B cell (primary cell): Measurements from ENCODE around the gene CHMP5. TPM values are rescaled to one million over a fixed set of nuclear protein-coding genes. Genes with fewer than 3 reads are reported as not detected.

Experiments
- ATAC-seq: fragments of 200-7000 bp; cut with Tn5 transposase; one replicate; pipeline ENCODE4 v1.10.0; 2021; ENCODE audit warnings: low read depth, mild to moderate bottlenecking, moderate number of reproducible peaks, moderate library complexity
- CTCF ChIA-PET: fragments of 350-600 bp; sonication (Branson Sonifier 250); formaldehyde crosslinking; loops from one replicate; lab custom pipeline; 2021; ENCODE audit warnings: antibody characterized with exemption, inconsistent platforms; lab: Charles Lee
- POLR2A ChIA-PET: fragments of 350-600 bp; sonication (Branson Sonifier 250); formaldehyde crosslinking; loops from one replicate; lab custom pipeline; 2021; ENCODE audit warnings: antibody characterized with exemption; lab: Charles Lee
- DNase-seq: peaks from one replicate; pipeline ENCODE4 v3.0.0; 2013
- H2AFZ ChIP-seq: 2 replicates; pipeline ENCODE4 v1.6.1; 2012; ENCODE audit warnings: mild to moderate bottlenecking, low read depth, low read length; ENCODE audit not compliant: insufficient read depth, poor library complexity, severe bottlenecking
- H3K27ac ChIP-seq, 2 donors: 1 replicate in 1 of 2; 2 replicates in 1 of 2; pipeline ENCODE4 v1.5.1; 2012 to 2013; ENCODE audit warnings: low read length in 2 of 2, mild to moderate bottlenecking in 2 of 2, moderate library complexity in 1 of 2
- H3K27me3 ChIP-seq, 4 experiments: fragments of 200-600 bp in 1 of 4; sonication (generic) in 1 of 4; replicated peaks in 1 of 4; 1 replicate in 2 of 4; 2 replicates in 2 of 4; pipeline versions ENCODE4 v1.6.1 to v1.7.0; 2013 to 2016; ENCODE audit warnings: low read length in 3 of 4, mild to moderate bottlenecking in 2 of 4, mixed read lengths in 1 of 4, moderate library complexity in 1 of 4; ENCODE audit not compliant: insufficient read depth in 4 of 4, control insufficient read depth in 3 of 4; ENCODE audit errors: control extremely low read depth in 1 of 4
- H3K36me3 ChIP-seq, 2 experiments: replicated peaks in 1 of 2; 1 replicate in 1 of 2; 2 replicates in 1 of 2; pipeline versions ENCODE4 v1.6.1 to v1.7.1; 2013; ENCODE audit warnings: low read length in 1 of 2; ENCODE audit not compliant: insufficient read depth in 2 of 2, control insufficient read depth in 1 of 2; ENCODE audit errors: control extremely low read depth in 1 of 2, extremely low read depth in 1 of 2
- H3K4me1 ChIP-seq, 2 donors: fragments of 200-600 bp in 1 of 2; sonication (generic) in 1 of 2; 1 replicate in 1 of 2; 2 replicates in 1 of 2; pipeline versions ENCODE4 v1.5.1 to v1.6.1; 2013 to 2017; ENCODE audit warnings: low read length in 2 of 2; ENCODE audit not compliant: control insufficient read depth in 2 of 2, insufficient read depth in 2 of 2
- H3K4me2 ChIP-seq: replicated peaks from 2 replicates; pipeline ENCODE3; 2012; ENCODE audit warnings: mild to moderate bottlenecking, low read depth, low read length; ENCODE audit not compliant: poor library complexity, severe bottlenecking
- H3K4me3 ChIP-seq, 5 experiments: fragments of 200-600 bp in 1 of 5; sonication (generic) in 1 of 5; 1 replicate in 3 of 5; 2 replicates in 2 of 5; pipeline versions ENCODE4 v1.5.1 to v1.7.0; 2011 to 2016; ENCODE audit warnings: low read length in 4 of 5, mild to moderate bottlenecking in 4 of 5, low read depth in 2 of 5, control low read depth in 1 of 5, moderate library complexity in 1 of 5; ENCODE audit not compliant: insufficient read depth in 1 of 5; ENCODE audit errors: control extremely low read depth in 1 of 5, extremely low read depth in 1 of 5
- H3K79me2 ChIP-seq: fragments of 200-600 bp; sonication (generic); one replicate; pipeline ENCODE4 v1.6.0; 2016; ENCODE audit warnings: low read length; ENCODE audit not compliant: control insufficient read depth, insufficient read depth
- H3K9ac ChIP-seq: fragments of 200-600 bp; sonication (generic); 2 replicates; pipeline ENCODE4 v1.6.1; 2017; ENCODE audit warnings: mild to moderate bottlenecking, low read length, moderate library complexity
- H3K9me3 ChIP-seq, 3 donors: one replicate each; pipeline versions ENCODE4 v1.6.1 to v1.7.1; 2013; ENCODE audit warnings: low read length in 2 of 3; ENCODE audit not compliant: control insufficient read depth in 2 of 3, insufficient read depth in 1 of 3; ENCODE audit errors: control extremely low read depth in 1 of 3
- H4K20me1 ChIP-seq: 2 replicates; pipeline ENCODE4 v1.6.0; 2012; ENCODE audit warnings: mild to moderate bottlenecking, low read length; ENCODE audit not compliant: insufficient read depth, control insufficient read depth, poor library complexity, severe bottlenecking
- H3K27ac Mint-ChIP-seq: one replicate; pipeline ENCODE4 v1.8.0; 2021; ENCODE audit warnings: mixed read lengths
- H3K27me3 Mint-ChIP-seq: one replicate; pipeline ENCODE4 v1.8.0; 2021; ENCODE audit warnings: mixed read lengths
- H3K4me1 Mint-ChIP-seq: one replicate; pipeline ENCODE4 v1.8.0; 2021; ENCODE audit warnings: mixed read lengths
- H3K4me3 Mint-ChIP-seq: one replicate; pipeline ENCODE4 v1.8.0; 2021; ENCODE audit warnings: mixed read lengths
- H3K9me3 Mint-ChIP-seq: one replicate; pipeline ENCODE4 v1.8.0; 2022; ENCODE audit warnings: mixed read lengths; ENCODE audit not compliant: insufficient read depth
- EZH2 ChIP-seq: IDR thresholded peaks from 2 replicates; pipeline ENCODE4 v1.6.1; 2012; ENCODE audit warnings: borderline replicate concordance, low read depth, mild to moderate bottlenecking, moderate library complexity, low read length; ENCODE audit not compliant: insufficient read depth, poor library complexity, severe bottlenecking
- WGBS: methylation state at CpG from one replicate; pipeline ENCODE4 v1.1.5; 2013; ENCODE audit warnings: missing lambda C conversion rate; ENCODE audit not compliant: insufficient coverage; 5-methylcytosine and 5-hydroxymethylcytosine counted together
- intact Hi-C: fragments of 100-400 bp; cut with micrococcal nuclease; formaldehyde crosslinking; loops from one replicate; pipeline ENCODE4 v1.10.0; 2022
- polyA plus RNA-seq: library from polyadenylated mRNA; depleted of rRNA; stranded (reverse); fragments of >200 nt; gene quantifications from 2 replicates; pipeline ENCODE4 v1.2.3, GENCODE V29; 2012
- total RNA-seq, 2 donors: library from RNA; stranded (reverse); fragments of 120-200 nt in 1 of 2; gene quantifications; 1 replicate in 1 of 2; 2 replicates in 1 of 2; pipeline versions ENCODE4 v1.2.3 to v1.2.4, GENCODE V29; 2013 to 2022
- TF ChIP-seq, protein P1 (sequence below): fragments of 200-600 bp; IDR thresholded peaks from one replicate; pipeline ENCODE4 v1.8.0; 2022; ENCODE audit warnings: antibody characterized with exemption, mild to moderate bottlenecking

The CHMP5 gene
- total and polyA plus RNA-seq, 2 donors (not counting 1 experiment from before 2014, with no cell fraction given): 15.3 to 28.2 TPM

GRCh38 chr9:33264003-33264472 lies 811 bp upstream of the CHMP5 start:
- H3K27ac ChIP-seq: peak overlapping the region; percentile 80 to 96
- intact Hi-C loops: loop anchor here (1.0 to 10.0 kb wide), 5 partner anchors 26 to 781 kb away; partner anchors contain the start of genes NFX1, NOL6, SMIM27 and TOPORS
- peaks cover 44% of the 10 kb centered on the region for H3K79me2 ChIP-seq
- H3K4me1 ChIP-seq: peaks cover 19 to 23% of the 10 kb centered on the region in 2 donors
- no peaks in the 10 kb centered on the region for H3K27me3 Mint-ChIP-seq
- H3K27me3 ChIP-seq: no peaks in the 10 kb centered on the region
- H2AFZ ChIP-seq: peak overlapping the region; percentile 86
- no peaks in the 10 kb centered on the region for H3K9me3 Mint-ChIP-seq
- DNase-seq (peak; percentile 64), ATAC-seq (no peak)
- H3K27ac Mint-ChIP-seq: peak overlapping the region; percentile 80
- peak overlapping the region; percentile 85 for H3K9ac ChIP-seq
- H3K36me3 ChIP-seq: peaks cover 1 to 48% of the 10 kb centered on the region in 2 experiments
- WGBS: under 1% methylated on average over 37 of the region's 37 CpGs
- H4K20me1 ChIP-seq: peaks cover 19% of the 10 kb centered on the region
- H3K4me3 ChIP-seq: peak overlapping the region; percentile 89 to 99 (median 97)
- ChIA-PET POLR2A (interaction anchor here (0.5 to 2.0 kb wide), 6 partner anchors 9 to 239 kb away, joined by 3 to 10 read pairs (median 4); partner anchors contain the start of genes DNAJA1, NFX1 and NOL6), CTCF (interaction anchor here (0.8 to 1.9 kb wide), 7 partner anchors 35 to 184 kb away, joined by 3 to 11 read pairs (median 4); no protein-coding TSS in a partner anchor)
- TF ChIP-seq EZH2: no peak
- TF ChIP-seq, protein P1, sequence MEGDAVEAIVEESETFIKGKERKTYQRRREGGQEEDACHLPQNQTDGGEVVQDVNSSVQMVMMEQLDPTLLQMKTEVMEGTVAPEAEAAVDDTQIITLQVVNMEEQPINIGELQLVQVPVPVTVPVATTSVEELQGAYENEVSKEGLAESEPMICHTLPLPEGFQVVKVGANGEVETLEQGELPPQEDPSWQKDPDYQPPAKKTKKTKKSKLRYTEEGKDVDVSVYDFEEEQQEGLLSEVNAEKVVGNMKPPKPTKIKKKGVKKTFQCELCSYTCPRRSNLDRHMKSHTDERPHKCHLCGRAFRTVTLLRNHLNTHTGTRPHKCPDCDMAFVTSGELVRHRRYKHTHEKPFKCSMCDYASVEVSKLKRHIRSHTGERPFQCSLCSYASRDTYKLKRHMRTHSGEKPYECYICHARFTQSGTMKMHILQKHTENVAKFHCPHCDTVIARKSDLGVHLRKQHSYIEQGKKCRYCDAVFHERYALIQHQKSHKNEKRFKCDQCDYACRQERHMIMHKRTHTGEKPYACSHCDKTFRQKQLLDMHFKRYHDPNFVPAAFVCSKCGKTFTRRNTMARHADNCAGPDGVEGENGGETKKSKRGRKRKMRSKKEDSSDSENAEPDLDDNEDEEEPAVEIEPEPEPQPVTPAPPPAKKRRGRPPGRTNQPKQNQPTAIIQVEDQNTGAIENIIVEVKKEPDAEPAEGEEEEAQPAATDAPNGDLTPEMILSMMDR: no peak
- peak overlapping the region; percentile 88 for H3K4me3 Mint-ChIP-seq
- peaks cover 39% of the 10 kb centered on the region for H3K4me1 Mint-ChIP-seq
- H3K9me3 ChIP-seq: no peaks in the 10 kb centered on the region
- H3K4me2 ChIP-seq: peak overlapping the region; percentile 89
